Measurements from ENCODE around the gene GLT8D2. TPM values are rescaled to one million over a fixed set of nuclear protein-coding genes. Genes with fewer than 3 reads are reported as not detected.
"Not testable (repeated sequence)": the region's sequence is repeated elsewhere in the genome, so short reads cannot be mapped to it uniquely, and the experiment has no call there.

GLT8D2 gene
- polyA plus RNA-seq, 1 of the 3 experiments (the other 2 are of a cell fraction), result 50.0 TPM

DNA sequence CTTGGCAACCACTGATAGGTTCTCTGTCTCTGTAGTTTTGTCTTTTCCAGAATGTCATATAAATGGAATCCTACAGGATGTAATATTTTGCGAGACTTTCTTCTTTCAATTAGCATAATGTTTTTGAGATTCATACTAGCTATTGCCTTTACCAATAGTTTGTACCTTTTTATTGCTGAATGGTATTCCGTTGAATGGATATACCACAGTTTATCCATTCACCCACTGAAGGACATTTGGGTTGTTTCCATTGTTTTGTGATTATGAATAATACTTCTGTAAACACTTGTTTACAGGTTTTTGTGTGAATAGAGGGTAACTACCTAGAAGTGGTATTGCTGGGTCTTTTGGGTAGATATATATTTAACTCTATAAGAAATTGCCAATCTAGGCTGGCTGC, 26.3 kb downstream of the GLT8D2 start (continued):
- TF ChIP-seq, protein P1, sequence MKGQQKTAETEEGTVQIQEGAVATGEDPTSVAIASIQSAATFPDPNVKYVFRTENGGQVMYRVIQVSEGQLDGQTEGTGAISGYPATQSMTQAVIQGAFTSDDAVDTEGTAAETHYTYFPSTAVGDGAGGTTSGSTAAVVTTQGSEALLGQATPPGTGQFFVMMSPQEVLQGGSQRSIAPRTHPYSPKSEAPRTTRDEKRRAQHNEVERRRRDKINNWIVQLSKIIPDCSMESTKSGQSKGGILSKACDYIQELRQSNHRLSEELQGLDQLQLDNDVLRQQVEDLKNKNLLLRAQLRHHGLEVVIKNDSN (IDR thresholded peaks at IDR 0.05; ENCODE audit: borderline replicate concordance, low read depth), result no peak
- no peak for TF ChIP-seq RXRA (IDR thresholded peaks at IDR 0.05; ENCODE audit: borderline replicate concordance, low read depth)
- TF ChIP-seq TAF1 (IDR thresholded peaks at IDR 0.05; ENCODE audit: borderline replicate concordance, low read depth, low read length), result no peak
- no peak for TF ChIP-seq FOSL2 (IDR thresholded peaks at IDR 0.05; ENCODE audit: borderline replicate concordance, low read depth)
- no peak for TF ChIP-seq SMC3 (IDR thresholded peaks at IDR 0.05; ENCODE audit: low read depth, low read length)
- no peak for TF ChIP-seq RFX5 (IDR thresholded peaks at IDR 0.05; ENCODE audit: low read length)
- TF ChIP-seq YY1 (IDR thresholded peaks at IDR 0.05; ENCODE audit: low read depth), result no peak
- TF ChIP-seq, protein P2, sequence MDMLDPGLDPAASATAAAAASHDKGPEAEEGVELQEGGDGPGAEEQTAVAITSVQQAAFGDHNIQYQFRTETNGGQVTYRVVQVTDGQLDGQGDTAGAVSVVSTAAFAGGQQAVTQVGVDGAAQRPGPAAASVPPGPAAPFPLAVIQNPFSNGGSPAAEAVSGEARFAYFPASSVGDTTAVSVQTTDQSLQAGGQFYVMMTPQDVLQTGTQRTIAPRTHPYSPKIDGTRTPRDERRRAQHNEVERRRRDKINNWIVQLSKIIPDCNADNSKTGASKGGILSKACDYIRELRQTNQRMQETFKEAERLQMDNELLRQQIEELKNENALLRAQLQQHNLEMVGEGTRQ (IDR thresholded peaks at IDR 0.05; ENCODE audit: borderline replicate concordance, low read depth, low read length), result no peak
- no peak for TF ChIP-seq TCF12 (IDR thresholded peaks at IDR 0.05)
- TF ChIP-seq SIN3A (IDR thresholded peaks at IDR 0.05; ENCODE audit: borderline replicate concordance, low read depth, low read length), result no peak
- TF ChIP-seq, protein P3, sequence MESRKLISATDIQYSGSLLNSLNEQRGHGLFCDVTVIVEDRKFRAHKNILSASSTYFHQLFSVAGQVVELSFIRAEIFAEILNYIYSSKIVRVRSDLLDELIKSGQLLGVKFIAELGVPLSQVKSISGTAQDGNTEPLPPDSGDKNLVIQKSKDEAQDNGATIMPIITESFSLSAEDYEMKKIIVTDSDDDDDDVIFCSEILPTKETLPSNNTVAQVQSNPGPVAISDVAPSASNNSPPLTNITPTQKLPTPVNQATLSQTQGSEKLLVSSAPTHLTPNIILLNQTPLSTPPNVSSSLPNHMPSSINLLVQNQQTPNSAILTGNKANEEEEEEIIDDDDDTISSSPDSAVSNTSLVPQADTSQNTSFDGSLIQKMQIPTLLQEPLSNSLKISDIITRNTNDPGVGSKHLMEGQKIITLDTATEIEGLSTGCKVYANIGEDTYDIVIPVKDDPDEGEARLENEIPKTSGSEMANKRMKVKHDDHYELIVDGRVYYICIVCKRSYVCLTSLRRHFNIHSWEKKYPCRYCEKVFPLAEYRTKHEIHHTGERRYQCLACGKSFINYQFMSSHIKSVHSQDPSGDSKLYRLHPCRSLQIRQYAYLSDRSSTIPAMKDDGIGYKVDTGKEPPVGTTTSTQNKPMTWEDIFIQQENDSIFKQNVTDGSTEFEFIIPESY (IDR thresholded peaks at IDR 0.05; ENCODE audit: borderline replicate concordance, low read depth), result no peak
- TF ChIP-seq POLR2AphosphoS5 (IDR thresholded peaks at IDR 0.05; ENCODE audit: low read depth, low read length), result no peak
- TF ChIP-seq NFIC (IDR thresholded peaks at IDR 0.05; ENCODE audit: borderline replicate concordance), result no peak

GRCh38 chr12:104022786-104023185, 27.2 kb downstream of the GLT8D2 start:
- peaks cover 0 to 4% of the 10 kb centered on the region in 2 experiments for H3K36me3 ChIP-seq (replicated peaks in 1 of 2; ENCODE audit: control insufficient read depth in 1 of 2, insufficient read depth in 2 of 2, low read length in 1 of 2)
- H3K27me3 ChIP-seq (ENCODE audit: insufficient read depth), result no peaks in the 10 kb centered on the region
- no peaks in the 10 kb centered on the region for H3K79me2 ChIP-seq (ENCODE audit: insufficient read depth)
- H3K4me3 ChIP-seq (ENCODE audit: low read depth in 2 of 2, low read length in 1 of 2), result no peak overlapping the region
- H3K4me1 ChIP-seq (ENCODE audit: control insufficient read depth in 1 of 2, insufficient read depth in 2 of 2, low read depth in 1 of 2, low read length in 1 of 2), result no peaks in the 10 kb centered on the region
- ChIA-PET POLR2A (no interaction called here), CTCF (no interaction called here)
- no peaks in the 10 kb centered on the region for H3F3A ChIP-seq (replicated peaks; ENCODE audit: insufficient read depth)
- no peaks in the 10 kb centered on the region for H3K9me3 ChIP-seq
- no peak for DNase-seq
- H3K9me2 ChIP-seq, result no peaks in the 10 kb centered on the region
- TF ChIP-seq, protein P1 (IDR thresholded peaks at IDR 0.05; ENCODE audit: borderline replicate concordance, low read depth), result no peak
- no peak for TF ChIP-seq GABPA (IDR thresholded peaks at IDR 0.05; ENCODE audit: low read depth)
- TF ChIP-seq PBX3 (IDR thresholded peaks at IDR 0.05), result no peak
- H2AFZ ChIP-seq (ENCODE audit: low read depth), result no peak overlapping the region
- H4K20me1 ChIP-seq (ENCODE audit: insufficient read depth), result no peaks in the 10 kb centered on the region
- H3K27ac ChIP-seq (ENCODE audit: low read depth in 2 of 2, low read length in 1 of 2), result no peak overlapping the region
- WGBS (ENCODE audit: low lambda C conversion rate), result 29% methylated on average over 3 of the region's 3 CpGs
- H3K4me2 ChIP-seq, result no peak overlapping the region
- no peak overlapping the region for H3K9ac ChIP-seq

DNA sequence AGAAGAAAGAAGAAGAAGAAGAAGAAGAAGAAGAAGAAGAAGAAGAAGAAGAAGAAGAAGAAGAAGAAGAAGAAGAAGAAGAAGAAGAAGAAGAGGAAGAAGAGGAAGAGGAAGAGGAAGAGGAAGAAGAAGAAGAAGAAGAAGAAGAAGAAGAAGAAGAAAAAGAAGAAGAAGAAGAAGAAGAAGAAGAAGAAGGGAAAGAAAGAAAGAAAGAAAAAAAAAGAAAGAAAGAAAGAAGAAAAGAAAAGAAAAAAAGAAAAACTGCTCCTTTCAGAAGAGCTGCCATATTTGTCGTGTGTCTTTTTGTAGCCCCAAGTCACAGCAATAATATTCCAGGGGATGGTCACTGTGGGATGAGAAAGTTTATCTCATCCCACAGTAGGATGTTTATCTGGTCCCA, 28.1 kb downstream of the GLT8D2 start:
- H3K4me1 ChIP-seq (ENCODE audit: control insufficient read depth in 1 of 2, insufficient read depth in 2 of 2, low read depth in 1 of 2, low read length in 1 of 2); H4K20me1 ChIP-seq (ENCODE audit: insufficient read depth); CTCF ChIA-PET; H3K27me3 ChIP-seq (ENCODE audit: insufficient read depth); H3K27ac ChIP-seq (ENCODE audit: low read depth in 2 of 2, low read length in 1 of 2); H3K36me3 ChIP-seq (replicated peaks in 1 of 2; ENCODE audit: control insufficient read depth in 1 of 2, insufficient read depth in 2 of 2, low read length in 1 of 2); H2AFZ ChIP-seq (ENCODE audit: low read depth); DNase-seq; POLR2A ChIA-PET; H3K9ac ChIP-seq; H3K9me3 ChIP-seq; H3K9me2 ChIP-seq; H3K4me2 ChIP-seq; H3K4me3 ChIP-seq (ENCODE audit: low read depth in 2 of 2, low read length in 1 of 2); H3F3A ChIP-seq (replicated peaks; ENCODE audit: insufficient read depth); H3K79me2 ChIP-seq (ENCODE audit: insufficient read depth): not testable (repeated sequence)
- WGBS (ENCODE audit: low lambda C conversion rate), result 48% methylated on average over 1 of the region's 1 CpG
